ENCODE results near the gene ADAMTS15.

ADAMTS15 gene

GRCh38 chr11:130448416-130449309 is at the start of gene ADAMTS15:
ADAMTS15 (plus strand) TSS chr11:130448645; CDS start chr11:130448974, 329 bp downstream.
- peak; percentile 40 for DNase-seq

GRCh38 chr11:130399196-130399595 is 49.2 kb upstream of the ADAMTS15 start:
- DNase-seq: no peak

- no peak for DNase-seq
Observed at GRCh38 chr11:130400781-130401483, 47.5 kb upstream of the ADAMTS15 start.

GRCh38 chr11:130402570-130402969 is 45.9 kb upstream of the ADAMTS15 start:
- no peak for DNase-seq

GRCh38 chr11:130403271-130403804 is 45.1 kb upstream of the ADAMTS15 start:
- DNase-seq: no peak

- DNase-seq: no peak
Observed at GRCh38 chr11:130403967-130404366, 44.5 kb upstream of the ADAMTS15 start.

- DNase-seq: no peak
Observed at GRCh38 chr11:130404727-130405126, 43.7 kb upstream of the ADAMTS15 start.

- no peak for DNase-seq
Observed at GRCh38 chr11:130405428-130405827, 43.0 kb upstream of the ADAMTS15 start.

GRCh38 chr11:130407978-130408377 is 40.5 kb upstream of the ADAMTS15 start:
- no peak for DNase-seq

- DNase-seq: no peak
Observed at GRCh38 chr11:130408401-130408890, 40.0 kb upstream of the ADAMTS15 start.

GRCh38 chr11:130408901-130409300 is 39.5 kb upstream of the ADAMTS15 start:
- DNase-seq: no peak

- DNase-seq: no peak
Observed at GRCh38 chr11:130409594-130410388, 38.7 kb upstream of the ADAMTS15 start.

- no peak for DNase-seq
Observed at GRCh38 chr11:130411223-130411622, 37.2 kb upstream of the ADAMTS15 start.

- DNase-seq: no peak
Observed at GRCh38 chr11:130413405-130414106, 34.9 kb upstream of the ADAMTS15 start.

GRCh38 chr11:130414107-130415080 is 34.1 kb upstream of the ADAMTS15 start:
- no peak for DNase-seq

GRCh38 chr11:130415731-130416529 is 32.5 kb upstream of the ADAMTS15 start:
- no peak for DNase-seq

GRCh38 chr11:130416530-130416882 is 31.9 kb upstream of the ADAMTS15 start:
- DNase-seq: no peak

- no peak for DNase-seq
Observed at GRCh38 chr11:130416906-130417305, 31.5 kb upstream of the ADAMTS15 start.

GRCh38 chr11:130418210-130418609 is 30.2 kb upstream of the ADAMTS15 start:
- DNase-seq: no peak

- DNase-seq: no peak
Observed at GRCh38 chr11:130418756-130419155, 29.7 kb upstream of the ADAMTS15 start.

Data from cortex of kidney (tissue), 1 donor.